ENCODE measurements around the gene BTNL9. TPM values are rescaled to one million over a fixed set of nuclear protein-coding genes. Genes with fewer than 3 reads are reported as not detected.

Gene BTNL9
- total RNA-seq, 1 donor from 2014 or later = 0.39 TPM

- DNase-seq (ENCODE audit: extremely low spot score, unreplicated experiment) = no peak
- Mint-ChIP-seq H3K36me3 (no peaks in the 10 kb centered on the region), H3K27me3 (peaks cover 86% of the 10 kb centered on the region), H3K4me1 (ENCODE audit: unreplicated experiment) (no peaks in the 10 kb centered on the region), H3K4me3 (no peak overlapping the region), H3K9me3 (no peaks in the 10 kb centered on the region), H3K27ac (no peak overlapping the region)
- TF ChIP-seq CTCF (conservative IDR thresholded peaks at IDR 0.05) = no peak
These were observed 44.6 kb downstream of the BTNL9 start for GRCh38 chr5:181084621-181085195.

- H3K27me3 Mint-ChIP-seq = peaks cover 72% of the 10 kb centered on the region
- H3K27ac Mint-ChIP-seq = no peak overlapping the region
- no peaks in the 10 kb centered on the region for H3K4me1 Mint-ChIP-seq (ENCODE audit: unreplicated experiment)
- no peaks in the 10 kb centered on the region for H3K36me3 Mint-ChIP-seq
- no peak overlapping the region for H3K4me3 Mint-ChIP-seq
- H3K9me3 Mint-ChIP-seq = no peaks in the 10 kb centered on the region
- no peak for TF ChIP-seq CTCF (conservative IDR thresholded peaks at IDR 0.05)
- no peak for DNase-seq (ENCODE audit: extremely low spot score, unreplicated experiment)
These were observed 46.2 kb downstream of the BTNL9 start for GRCh38 chr5:181086026-181086883.

- no peak for TF ChIP-seq CTCF (conservative IDR thresholded peaks at IDR 0.05)
- Mint-ChIP-seq H3K36me3 (no peaks in the 10 kb centered on the region), H3K27ac (no peak overlapping the region), H3K9me3 (no peaks in the 10 kb centered on the region), H3K27me3 (peaks cover 66% of the 10 kb centered on the region), H3K4me3 (no peak overlapping the region), H3K4me1 (ENCODE audit: unreplicated experiment) (no peaks in the 10 kb centered on the region)
- no peak for DNase-seq (ENCODE audit: extremely low spot score, unreplicated experiment)
These were observed 46.8 kb downstream of the BTNL9 start for GRCh38 chr5:181086884-181087205.

GRCh38 chr5:181087309-181087708 is 47.2 kb downstream of the BTNL9 start:
- Mint-ChIP-seq H3K27ac (no peak overlapping the region), H3K4me1 (ENCODE audit: unreplicated experiment) (no peaks in the 10 kb centered on the region), H3K9me3 (no peaks in the 10 kb centered on the region), H3K27me3 (peaks cover 63% of the 10 kb centered on the region), H3K4me3 (no peak overlapping the region), H3K36me3 (no peaks in the 10 kb centered on the region)
- DNase-seq (ENCODE audit: extremely low spot score, unreplicated experiment) = no peak
- TF ChIP-seq CTCF (conservative IDR thresholded peaks at IDR 0.05) = no peak

GRCh38 chr5:181088289-181088688 is 48.2 kb downstream of the BTNL9 start:
- Mint-ChIP-seq H3K36me3 (no peaks in the 10 kb centered on the region), H3K27me3 (peaks cover 57% of the 10 kb centered on the region), H3K4me3 (no peak overlapping the region), H3K9me3 (no peaks in the 10 kb centered on the region), H3K27ac (no peak overlapping the region), H3K4me1 (ENCODE audit: unreplicated experiment) (no peaks in the 10 kb centered on the region)
- peak; percentile 68 for TF ChIP-seq CTCF (conservative IDR thresholded peaks at IDR 0.05)
- no peak for DNase-seq (ENCODE audit: extremely low spot score, unreplicated experiment)
